HCT116 (cell line): Measurements from ENCODE around the gene OPHN1.

ENCODE experiments used
- EGR1 ChIP-seq: IDR thresholded peaks from 2 replicates; pipeline ENCODE4 v1.6.1; 2012; ENCODE audit warnings: low read depth
- EZH2 ChIP-seq: fragments of 200-600 bp; sonication (generic); IDR thresholded peaks from 2 replicates; pipeline ENCODE4 v1.6.1; 2017; ENCODE audit warnings: antibody characterized with exemption, mixed run types
- EZH2phosphoT487 ChIP-seq: fragments of 200-600 bp; IDR thresholded peaks from 2 replicates; pipeline ENCODE4 v1.6.1; 2018; ENCODE audit warnings: antibody characterized with exemption, borderline replicate concordance
- POLR2A ChIP-seq: IDR thresholded peaks from 2 replicates; pipeline ENCODE4 v1.7.0; 2011; ENCODE audit warnings: borderline replicate concordance; ENCODE audit not compliant: insufficient read depth, insufficient read length; ENCODE audit errors: extremely low read depth
- SIN3A ChIP-seq: IDR thresholded peaks from 2 replicates; pipeline ENCODE4 v1.6.1; 2012; ENCODE audit warnings: low read depth
- TF ChIP-seq, protein P1 (sequence below), 3 experiments: fragments of 200-600 bp in 1 of 3; sonication (generic) in 1 of 3; IDR thresholded peaks in 2 of 3; conservative IDR thresholded peaks in 1 of 3; 2 replicates each; pipeline ENCODE4 v1.5.1; 2012 to 2017; ENCODE audit warnings: low read depth in 2 of 3, low read length in 2 of 3, antibody characterized with exemption in 1 of 3, borderline replicate concordance in 1 of 3, control low read depth in 1 of 3, mild to moderate bottlenecking in 1 of 3, mixed read lengths in 1 of 3, mixed run types in 1 of 3, moderate library complexity in 1 of 3; ENCODE audit not compliant: insufficient read depth in 1 of 3

DNA sequence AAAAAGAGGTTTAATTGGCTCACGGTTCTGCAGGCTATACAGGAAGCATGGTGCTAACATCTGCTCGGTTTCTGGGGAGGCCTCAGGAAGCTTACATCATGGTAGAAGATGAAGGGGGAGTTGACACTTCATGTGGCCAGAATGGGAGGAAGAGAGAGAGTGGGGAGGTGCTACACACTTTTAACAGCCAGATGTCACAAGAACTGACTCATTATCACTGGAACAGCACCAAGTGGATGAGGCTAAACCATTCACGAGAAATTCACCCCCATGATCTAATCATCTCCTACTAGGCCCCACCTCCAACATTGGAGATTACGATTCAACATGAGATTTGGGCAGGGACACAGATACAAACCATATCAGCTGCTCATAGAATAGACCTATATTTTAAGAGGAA lies 255.8 kb downstream of the OPHN1 start:
- TF ChIP-seq POLR2A (no peak), EGR1 (no peak), EZH2phosphoT487 (no peak), EZH2 (no peak), SIN3A (no peak)
- TF ChIP-seq, protein P1, sequence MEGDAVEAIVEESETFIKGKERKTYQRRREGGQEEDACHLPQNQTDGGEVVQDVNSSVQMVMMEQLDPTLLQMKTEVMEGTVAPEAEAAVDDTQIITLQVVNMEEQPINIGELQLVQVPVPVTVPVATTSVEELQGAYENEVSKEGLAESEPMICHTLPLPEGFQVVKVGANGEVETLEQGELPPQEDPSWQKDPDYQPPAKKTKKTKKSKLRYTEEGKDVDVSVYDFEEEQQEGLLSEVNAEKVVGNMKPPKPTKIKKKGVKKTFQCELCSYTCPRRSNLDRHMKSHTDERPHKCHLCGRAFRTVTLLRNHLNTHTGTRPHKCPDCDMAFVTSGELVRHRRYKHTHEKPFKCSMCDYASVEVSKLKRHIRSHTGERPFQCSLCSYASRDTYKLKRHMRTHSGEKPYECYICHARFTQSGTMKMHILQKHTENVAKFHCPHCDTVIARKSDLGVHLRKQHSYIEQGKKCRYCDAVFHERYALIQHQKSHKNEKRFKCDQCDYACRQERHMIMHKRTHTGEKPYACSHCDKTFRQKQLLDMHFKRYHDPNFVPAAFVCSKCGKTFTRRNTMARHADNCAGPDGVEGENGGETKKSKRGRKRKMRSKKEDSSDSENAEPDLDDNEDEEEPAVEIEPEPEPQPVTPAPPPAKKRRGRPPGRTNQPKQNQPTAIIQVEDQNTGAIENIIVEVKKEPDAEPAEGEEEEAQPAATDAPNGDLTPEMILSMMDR (IDR thresholded peaks at IDR 0.05 in 2 of 3, conservative IDR thresholded peaks at IDR 0.05 in 1 of 3; ENCODE audit: borderline replicate concordance in 1 of 3, insufficient read depth in 1 of 3, low read depth in 2 of 3, low read length in 2 of 3) = no peak
